ENCODE data around the gene EXD3. TPM values are rescaled to one million over a fixed set of nuclear protein-coding genes. Genes with fewer than 3 reads are reported as not detected.

The EXD3 gene
- total RNA-seq, 1 donor from 2014 or later = 8.4 TPM

DNA sequence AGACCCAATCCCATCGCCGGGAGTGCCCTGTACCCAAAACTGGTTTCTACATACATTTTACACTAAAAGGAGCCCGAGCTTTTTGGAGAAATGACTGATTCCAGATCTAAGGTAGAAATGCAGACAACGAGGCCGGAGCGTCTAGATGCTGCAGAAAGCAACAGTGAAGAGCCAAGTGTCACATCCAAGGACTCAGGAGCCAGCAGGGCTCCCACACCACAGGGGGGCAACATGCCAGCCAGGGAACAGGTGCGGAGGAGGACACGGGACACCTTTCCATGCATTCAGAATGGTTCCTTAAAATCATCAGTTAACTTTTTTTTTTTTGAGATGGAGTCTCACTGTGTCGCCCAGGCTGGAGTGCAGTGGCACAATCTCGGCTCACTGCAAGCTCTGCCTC lies 97.8 kb downstream of the EXD3 start:
- Histone ChIP-seq H3K4me3 (ENCODE audit: low read length in 3 of 3) (no peak overlapping the region), H3K9ac (ENCODE audit: low read depth in 1 of 3, low read length in 3 of 3) (no peak overlapping the region), H3K27ac (ENCODE audit: low read depth, low read length) (no peak overlapping the region), H3K27me3 (ENCODE audit: control insufficient read depth in 3 of 3, insufficient read depth in 3 of 3, low read length in 3 of 3) (no peaks in the 10 kb centered on the region), H3K4me1 (ENCODE audit: control insufficient read depth in 3 of 3, insufficient read depth in 3 of 3, low read length in 3 of 3) (peaks cover 0 to 9% (median 3%) of the 10 kb centered on the region in 3 donors), H3K36me3 (ENCODE audit: control insufficient read depth in 3 of 3, insufficient read depth in 3 of 3, low read length in 3 of 3) (no peaks in the 10 kb centered on the region), H3K9me3 (ENCODE audit: control insufficient read depth in 3 of 3, low read length in 3 of 3) (no peaks in the 10 kb centered on the region)

- H3K4me1 ChIP-seq (ENCODE audit: control insufficient read depth in 3 of 3, insufficient read depth in 3 of 3, low read length in 3 of 3) = peaks cover 11 to 20% (median 16%) of the 10 kb centered on the region in 3 donors
- no peaks in the 10 kb centered on the region for H3K9me3 ChIP-seq (ENCODE audit: control insufficient read depth in 3 of 3, low read length in 3 of 3)
- no peaks in the 10 kb centered on the region for H3K27me3 ChIP-seq (ENCODE audit: control insufficient read depth in 3 of 3, insufficient read depth in 3 of 3, low read length in 3 of 3)
- no peak overlapping the region for H3K9ac ChIP-seq (ENCODE audit: low read depth in 1 of 3, low read length in 3 of 3)
- H3K27ac ChIP-seq (ENCODE audit: low read depth, low read length) = no peak overlapping the region
- H3K4me3 ChIP-seq (ENCODE audit: low read length in 3 of 3) = no peak overlapping the region
- H3K36me3 ChIP-seq (ENCODE audit: control insufficient read depth in 3 of 3, insufficient read depth in 3 of 3, low read length in 3 of 3) = no peaks in the 10 kb centered on the region
Measured at GRCh38 chr9:137323531-137324331, 99.2 kb downstream of the EXD3 start.

- Histone ChIP-seq H3K9me3 (ENCODE audit: control insufficient read depth in 3 of 3, low read length in 3 of 3) (no peaks in the 10 kb centered on the region), H3K4me1 (ENCODE audit: control insufficient read depth in 3 of 3, insufficient read depth in 3 of 3, low read length in 3 of 3) (peaks cover 12 to 22% (median 22%) of the 10 kb centered on the region in 3 donors), H3K4me3 (ENCODE audit: low read length in 3 of 3) (no peak overlapping the region), H3K27ac (ENCODE audit: low read depth, low read length) (no peak overlapping the region), H3K36me3 (ENCODE audit: control insufficient read depth in 3 of 3, insufficient read depth in 3 of 3, low read length in 3 of 3) (no peaks in the 10 kb centered on the region), H3K27me3 (ENCODE audit: control insufficient read depth in 3 of 3, insufficient read depth in 3 of 3, low read length in 3 of 3) (peaks cover 9 to 11% (median 10%) of the 10 kb centered on the region in 3 donors), H3K9ac (ENCODE audit: low read depth in 1 of 3, low read length in 3 of 3) (no peak overlapping the region)
Measured at GRCh38 chr9:137321726-137322361, 101.1 kb downstream of the EXD3 start.

GRCh38 chr9:137320555-137321384 lies 102.2 kb downstream of the EXD3 start:
- peaks cover 15 to 17% (median 16%) of the 10 kb centered on the region in 3 donors for H3K27me3 ChIP-seq (ENCODE audit: control insufficient read depth in 3 of 3, insufficient read depth in 3 of 3, low read length in 3 of 3)
- no peaks in the 10 kb centered on the region for H3K9me3 ChIP-seq (ENCODE audit: control insufficient read depth in 3 of 3, low read length in 3 of 3)
- no peak overlapping the region for H3K4me3 ChIP-seq (ENCODE audit: low read length in 3 of 3)
- H3K36me3 ChIP-seq (ENCODE audit: control insufficient read depth in 3 of 3, insufficient read depth in 3 of 3, low read length in 3 of 3) = no peaks in the 10 kb centered on the region
- H3K9ac ChIP-seq (ENCODE audit: low read depth in 1 of 3, low read length in 3 of 3) = peak overlapping the region in 1 of 3 donors; percentile 16
- H3K4me1 ChIP-seq (ENCODE audit: control insufficient read depth in 3 of 3, insufficient read depth in 3 of 3, low read length in 3 of 3) = peaks cover 16 to 26% (median 25%) of the 10 kb centered on the region in 3 donors
- H3K27ac ChIP-seq (ENCODE audit: low read depth, low read length) = no peak overlapping the region

DNA sequence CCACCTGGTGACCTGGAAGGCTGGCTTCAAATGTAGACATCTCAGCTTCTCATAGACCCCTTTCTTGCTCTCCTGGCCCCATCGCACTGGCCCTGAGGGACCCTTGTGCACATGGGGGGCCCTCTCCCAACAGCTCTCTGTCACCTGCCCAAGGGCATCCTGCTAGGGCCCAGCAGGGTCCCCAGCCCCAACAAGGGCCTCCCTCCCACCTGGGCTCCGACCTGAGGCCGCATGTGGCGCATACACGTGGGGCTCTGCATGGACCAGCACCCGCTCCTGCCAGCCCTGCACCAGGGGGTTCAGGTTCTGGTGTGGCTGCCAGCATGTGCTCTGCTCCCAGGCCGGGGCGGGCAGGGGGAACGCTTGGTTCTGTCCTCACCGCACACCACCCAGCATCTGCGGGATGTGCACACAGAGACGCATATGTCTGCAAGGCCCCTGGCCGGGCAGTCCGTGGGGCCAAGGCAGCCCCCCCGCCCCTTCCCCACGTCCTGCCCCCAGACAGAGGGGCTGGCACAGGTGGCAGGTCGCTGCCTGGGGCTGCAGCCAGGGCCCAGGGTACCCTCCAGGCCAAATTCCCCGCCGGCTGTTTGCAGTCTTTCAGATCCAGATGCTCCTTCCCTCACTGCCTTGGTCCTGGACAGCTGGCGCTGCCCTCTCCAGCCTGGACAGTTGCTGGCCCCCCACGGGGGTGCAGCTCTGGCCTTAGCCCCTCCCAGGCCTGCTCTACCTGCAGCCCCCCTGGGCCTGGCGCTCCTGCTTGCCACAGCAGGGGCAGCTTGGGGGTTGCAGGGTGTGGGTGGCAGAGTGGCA lies 103.0 kb downstream of the EXD3 start:
- Histone ChIP-seq H3K9me3 (ENCODE audit: control insufficient read depth in 3 of 3, low read length in 3 of 3) (no peaks in the 10 kb centered on the region), H3K27me3 (ENCODE audit: control insufficient read depth in 3 of 3, insufficient read depth in 3 of 3, low read length in 3 of 3) (peaks cover 15 to 22% (median 16%) of the 10 kb centered on the region in 3 donors), H3K4me1 (ENCODE audit: control insufficient read depth in 3 of 3, insufficient read depth in 3 of 3, low read length in 3 of 3) (peaks cover 16 to 27% (median 26%) of the 10 kb centered on the region in 3 donors), H3K4me3 (ENCODE audit: low read length in 3 of 3) (no peak overlapping the region), H3K27ac (ENCODE audit: low read depth, low read length) (no peak overlapping the region), H3K36me3 (ENCODE audit: control insufficient read depth in 3 of 3, insufficient read depth in 3 of 3, low read length in 3 of 3) (no peaks in the 10 kb centered on the region), H3K9ac (ENCODE audit: low read depth in 1 of 3, low read length in 3 of 3) (no peak overlapping the region)

DNA sequence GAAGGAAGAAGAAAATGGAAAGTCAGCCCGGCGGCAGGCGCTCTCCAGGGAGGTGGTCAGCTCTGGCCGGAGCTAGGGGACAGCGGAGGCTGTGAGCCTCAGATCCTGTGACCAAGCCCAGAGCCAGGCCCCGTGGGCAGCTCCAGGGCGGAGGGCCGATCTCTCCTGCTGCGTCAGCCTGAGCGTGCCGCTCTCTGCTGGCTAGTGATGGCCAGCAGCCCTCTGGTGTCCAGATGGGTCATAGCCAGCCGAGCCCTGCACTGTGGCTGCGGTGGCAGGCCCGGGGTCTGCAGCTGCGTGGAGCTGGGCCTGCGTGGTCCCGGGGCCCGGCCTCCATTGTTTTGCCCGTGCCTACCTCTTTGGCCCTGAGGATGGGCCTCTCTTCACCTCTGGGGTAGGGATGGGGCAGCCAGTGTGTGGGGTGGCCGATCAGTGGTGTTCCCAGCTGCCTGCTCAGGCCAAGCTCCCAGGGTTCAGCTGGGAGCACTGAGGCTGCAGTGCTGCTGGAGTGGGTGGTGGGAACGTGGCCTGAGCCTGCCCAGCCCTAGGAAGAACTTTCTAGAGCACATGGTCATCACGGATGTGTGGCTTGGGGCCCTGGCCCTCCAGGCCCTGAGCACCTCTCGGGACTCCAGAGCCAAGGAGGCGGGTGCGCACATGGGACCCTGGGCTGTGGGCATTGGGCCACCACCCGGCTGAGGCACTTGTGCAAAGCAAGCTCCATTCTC lies 103.8 kb downstream of the EXD3 start:
- Histone ChIP-seq H3K36me3 (ENCODE audit: control insufficient read depth in 3 of 3, insufficient read depth in 3 of 3, low read length in 3 of 3) (no peaks in the 10 kb centered on the region), H3K27ac (ENCODE audit: low read depth, low read length) (peak overlapping the region; percentile 54), H3K4me3 (ENCODE audit: low read length in 3 of 3) (no peak overlapping the region), H3K27me3 (ENCODE audit: control insufficient read depth in 3 of 3, insufficient read depth in 3 of 3, low read length in 3 of 3) (peaks cover 15 to 25% (median 16%) of the 10 kb centered on the region in 3 donors), H3K9me3 (ENCODE audit: control insufficient read depth in 3 of 3, low read length in 3 of 3) (no peaks in the 10 kb centered on the region), H3K4me1 (ENCODE audit: control insufficient read depth in 3 of 3, insufficient read depth in 3 of 3, low read length in 3 of 3) (peaks cover 16 to 31% (median 26%) of the 10 kb centered on the region in 3 donors), H3K9ac (ENCODE audit: low read depth in 1 of 3, low read length in 3 of 3) (peak overlapping the region in 2 of 3 donors; percentile 32 to 68)

GRCh38 chr9:137318602-137319001 lies 104.4 kb downstream of the EXD3 start:
- H3K27ac ChIP-seq (ENCODE audit: low read depth, low read length) = peak overlapping the region; percentile 54
- H3K4me1 ChIP-seq (ENCODE audit: control insufficient read depth in 3 of 3, insufficient read depth in 3 of 3, low read length in 3 of 3) = peaks cover 16 to 31% (median 28%) of the 10 kb centered on the region in 3 donors
- H3K36me3 ChIP-seq (ENCODE audit: control insufficient read depth in 3 of 3, insufficient read depth in 3 of 3, low read length in 3 of 3) = no peaks in the 10 kb centered on the region
- peaks cover 15 to 25% (median 16%) of the 10 kb centered on the region in 3 donors for H3K27me3 ChIP-seq (ENCODE audit: control insufficient read depth in 3 of 3, insufficient read depth in 3 of 3, low read length in 3 of 3)
- peak overlapping the region in 2 of 3 donors; percentile 32 to 68 for H3K9ac ChIP-seq (ENCODE audit: low read depth in 1 of 3, low read length in 3 of 3)
- no peaks in the 10 kb centered on the region for H3K9me3 ChIP-seq (ENCODE audit: control insufficient read depth in 3 of 3, low read length in 3 of 3)
- H3K4me3 ChIP-seq (ENCODE audit: low read length in 3 of 3) = no peak overlapping the region

DNA sequence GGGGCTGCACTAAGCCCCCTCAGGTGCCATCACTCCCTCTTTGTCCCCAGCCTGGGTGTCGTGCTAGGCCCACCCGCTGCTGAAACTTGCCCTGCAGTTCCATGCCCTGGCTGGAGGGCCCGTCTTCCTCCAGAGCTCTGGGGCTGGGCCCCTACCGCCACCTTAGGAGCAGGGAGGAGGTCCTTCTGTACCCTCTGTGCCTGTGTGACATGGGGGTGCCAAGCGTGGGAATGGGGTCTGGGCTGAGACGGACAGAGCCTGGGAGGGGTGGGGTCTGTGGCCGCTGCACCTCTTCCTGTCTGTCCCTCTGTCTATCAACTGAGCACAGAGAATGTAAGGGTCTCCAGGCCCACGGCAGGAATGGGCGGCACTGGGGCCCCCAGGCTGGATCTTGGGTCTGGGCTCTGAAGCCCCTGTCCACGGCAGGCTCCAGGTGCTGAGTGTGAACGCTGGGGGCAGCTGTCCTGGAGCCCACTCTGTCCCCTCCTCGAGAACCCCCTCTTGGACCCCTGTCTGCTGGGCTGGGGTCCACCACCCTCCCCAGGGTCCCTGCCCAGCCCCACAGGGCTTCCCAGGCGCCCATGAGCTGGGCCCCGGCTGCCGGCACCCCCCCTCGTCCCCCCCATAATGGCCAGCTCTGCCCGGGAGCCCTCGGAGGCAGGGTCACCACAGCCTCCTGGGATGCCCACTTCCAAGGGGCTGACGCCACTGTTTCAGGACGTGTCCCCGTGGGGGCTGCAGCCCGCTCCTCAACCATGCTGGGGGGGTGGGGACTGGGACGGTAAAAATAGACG lies 105.0 kb downstream of the EXD3 start:
- no peaks in the 10 kb centered on the region for H3K36me3 ChIP-seq (ENCODE audit: control insufficient read depth in 3 of 3, insufficient read depth in 3 of 3, low read length in 3 of 3)
- peak overlapping the region; percentile 54 for H3K27ac ChIP-seq (ENCODE audit: low read depth, low read length)
- peaks cover 16 to 31% (median 28%) of the 10 kb centered on the region in 3 donors for H3K4me1 ChIP-seq (ENCODE audit: control insufficient read depth in 3 of 3, insufficient read depth in 3 of 3, low read length in 3 of 3)
- no peak overlapping the region for H3K9ac ChIP-seq (ENCODE audit: low read depth in 1 of 3, low read length in 3 of 3)
- no peaks in the 10 kb centered on the region for H3K9me3 ChIP-seq (ENCODE audit: control insufficient read depth in 3 of 3, low read length in 3 of 3)
- H3K27me3 ChIP-seq (ENCODE audit: control insufficient read depth in 3 of 3, insufficient read depth in 3 of 3, low read length in 3 of 3) = peaks cover 16 to 28% (median 16%) of the 10 kb centered on the region in 3 donors
- H3K4me3 ChIP-seq (ENCODE audit: low read length in 3 of 3) = no peak overlapping the region

Data from skeletal muscle tissue (tissue), 4 donors.